CD4-positive, alpha-beta memory T cell (primary cell): ENCODE measurements around the gene PXYLP1. TPM values are rescaled to one million over a fixed set of nuclear protein-coding genes. Genes with fewer than 3 reads are reported as not detected.

Source experiments
- CTCF ChIA-PET: fragments of 350-600 bp; sonication (Branson Sonifier 250); formaldehyde crosslinking; loops from one replicate; lab custom pipeline; 2021; ENCODE audit warnings: inconsistent platforms; ENCODE audit not compliant: partially characterized antibody; lab: Charles Lee
- POLR2A ChIA-PET: fragments of 350-600 bp; sonication (Branson Sonifier 250); formaldehyde crosslinking; loops from one replicate; lab custom pipeline; 2021; ENCODE audit not compliant: partially characterized antibody; lab: Charles Lee
- DNase-seq, 5 donors: peaks; one replicate each; pipeline versions ENCODE4 v3.0.0 to v3.0.0-alpha.2; 2020 to 2022; ENCODE audit warnings: mixed read lengths in 1 of 5
- H3K27ac ChIP-seq: one replicate; pipeline ENCODE4 v1.7.0; 2013; ENCODE audit warnings: low read depth, low read length
- H3K27me3 ChIP-seq: 2 replicates; pipeline ENCODE4 v1.7.0; 2013; ENCODE audit warnings: mild to moderate bottlenecking, low read length, moderate library complexity; ENCODE audit not compliant: insufficient read depth
- H3K36me3 ChIP-seq: 2 replicates; pipeline ENCODE4 v1.7.0; 2013; ENCODE audit warnings: mild to moderate bottlenecking, low read length, moderate library complexity; ENCODE audit not compliant: insufficient read depth
- H3K4me1 ChIP-seq: 2 replicates; pipeline ENCODE4 v1.7.0; 2013; ENCODE audit warnings: mild to moderate bottlenecking, low read length, moderate library complexity; ENCODE audit not compliant: insufficient read depth
- H3K4me3 ChIP-seq, 2 donors: one replicate each; pipeline ENCODE4 v1.7.0; 2013; ENCODE audit warnings: low read length in 2 of 2, mild to moderate bottlenecking in 1 of 2
- H3K9me3 ChIP-seq, 2 donors: one replicate each; pipeline ENCODE4 v1.7.0; 2013; ENCODE audit warnings: low read length in 2 of 2, control low read depth in 1 of 2; ENCODE audit not compliant: control insufficient read depth in 1 of 2
- H3K27ac Mint-ChIP-seq, 7 donors: one replicate each; pipeline ENCODE4 v1.8.0; 2020 to 2021; ENCODE audit warnings: mixed read lengths in 7 of 7, mild to moderate bottlenecking in 6 of 7, inconsistent platforms in 3 of 7, moderate library complexity in 3 of 7
- H3K27me3 Mint-ChIP-seq, 2 donors: one replicate each; pipeline ENCODE4 v1.8.0; 2020 to 2021; ENCODE audit warnings: mixed read lengths in 2 of 2
- H3K36me3 Mint-ChIP-seq, 2 donors: one replicate each; pipeline ENCODE4 v1.8.0; 2020 to 2021; ENCODE audit warnings: mixed read lengths in 2 of 2, inconsistent platforms in 1 of 2, mild to moderate bottlenecking in 1 of 2
- H3K4me1 Mint-ChIP-seq, 4 donors: one replicate each; pipeline ENCODE4 v1.8.0; 2020 to 2021; ENCODE audit warnings: mixed read lengths in 4 of 4, mild to moderate bottlenecking in 1 of 4
- H3K4me3 Mint-ChIP-seq, 8 donors: one replicate each; pipeline ENCODE4 v1.8.0; 2020 to 2021; ENCODE audit warnings: mixed read lengths in 8 of 8, mild to moderate bottlenecking in 7 of 8, moderate library complexity in 6 of 8, inconsistent platforms in 3 of 8
- H3K9me3 Mint-ChIP-seq, 8 donors: one replicate each; pipeline ENCODE4 v1.8.0; 2020 to 2021; ENCODE audit warnings: mixed read lengths in 8 of 8, mild to moderate bottlenecking in 5 of 8, inconsistent platforms in 3 of 8, moderate library complexity in 1 of 8
- intact Hi-C: fragments of 100-400 bp; cut with micrococcal nuclease; formaldehyde crosslinking; loops from one replicate; pipeline ENCODE4 v1.15.1; 2023
- polyA plus RNA-seq, 2 donors: library from polyadenylated mRNA; unstranded; fragments of 300-500 nt; fragmentation: Illumina TruSeq; gene quantifications; one replicate each; pipeline ENCODE4 v1.2.3, GENCODE V29; 2021
- total RNA-seq, 2 experiments: library from RNA; stranded (reverse); gene quantifications; one replicate each; pipeline ENCODE4 v1.2.3, GENCODE V29; 2021

PXYLP1 gene
- total and polyA plus RNA-seq, 4 experiments from 2014 or later = 5.2 to 22.6 (median 12.0) TPM

- intact Hi-C loops = no loop called here
- no peak overlapping the region for H3K4me3 Mint-ChIP-seq
- DNase-seq = no peak
Measured at GRCh38 chr3:141248064-141248463, 16.4 kb downstream of the PXYLP1 start.

DNA sequence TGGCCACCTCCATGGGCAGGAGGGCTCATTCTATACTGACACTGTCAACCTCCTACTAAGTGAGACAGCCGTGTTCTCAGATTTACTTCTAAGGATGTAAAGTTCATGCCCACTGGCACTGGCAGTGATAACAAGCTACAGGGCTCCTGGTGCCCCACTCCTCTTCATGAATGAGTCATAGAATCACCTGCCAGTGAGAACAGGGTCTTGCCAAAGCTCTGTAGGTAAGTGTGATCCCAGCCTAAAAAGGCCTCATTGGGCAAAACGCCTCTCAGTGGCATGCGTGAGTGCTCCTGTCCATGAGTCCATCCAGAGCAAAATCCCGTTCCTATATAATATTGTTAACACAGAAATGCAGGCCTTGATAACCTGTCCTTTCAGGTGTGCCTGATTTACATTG lies 17.4 kb downstream of the PXYLP1 start:
- H3K27ac ChIP-seq = no peak overlapping the region
- no peak overlapping the region for H3K4me3 ChIP-seq
- H3K4me1 ChIP-seq = no peaks in the 10 kb centered on the region
- H3K27me3 ChIP-seq = no peaks in the 10 kb centered on the region
- H3K27me3 Mint-ChIP-seq = no peaks in the 10 kb centered on the region
- peaks cover 0 to 4% (median 2%) of the 10 kb centered on the region in 4 donors for H3K4me1 Mint-ChIP-seq
- ChIA-PET CTCF (interaction anchor here (0.6 to 20.9 kb wide), 5 partner anchors 10 to 1345 kb away, joined by 3 to 180 read pairs (median 3); partner anchors contain the start of gene PXYLP1), POLR2A (interaction anchor here (1.2 kb wide), 1 partner anchor 17 kb away, joined by 4 read pairs; the partner anchor contains the start of gene PXYLP1)
- H3K9me3 Mint-ChIP-seq = no peaks in the 10 kb centered on the region
- H3K9me3 ChIP-seq = no peaks in the 10 kb centered on the region
- H3K36me3 ChIP-seq = no peaks in the 10 kb centered on the region
- no peak overlapping the region for H3K27ac Mint-ChIP-seq
- no peak for DNase-seq
- peaks cover 0 to 5% of the 10 kb centered on the region in 2 donors for H3K36me3 Mint-ChIP-seq
- H3K4me3 Mint-ChIP-seq = no peak overlapping the region
- intact Hi-C loops = no loop called here

More at GRCh38 chr3:141248064-141248463, 16.4 kb downstream of the PXYLP1 start:
- no peaks in the 10 kb centered on the region for H3K36me3 ChIP-seq
- H3K27ac ChIP-seq = no peak overlapping the region
- Mint-ChIP-seq H3K36me3 (peaks cover 0 to 5% of the 10 kb centered on the region in 2 donors), H3K27ac (no peak overlapping the region), H3K4me1 (peaks cover 6 to 11% (median 8%) of the 10 kb centered on the region in 4 donors), H3K9me3 (no peaks in the 10 kb centered on the region), H3K27me3 (no peaks in the 10 kb centered on the region)
- CTCF ChIA-PET = interaction anchor here (3.1 to 20.9 kb wide), 2 partner anchors 7 to 17 kb away, joined by 18 to 180 read pairs; partner anchors contain the start of gene PXYLP1
- H3K4me3 ChIP-seq = no peak overlapping the region
- POLR2A ChIA-PET = interaction anchor here (0.6 to 0.8 kb wide), 2 partner anchors 16 to 18 kb away, joined by 3 to 4 read pairs; partner anchors contain the start of gene PXYLP1
- no peaks in the 10 kb centered on the region for H3K27me3 ChIP-seq
- H3K9me3 ChIP-seq = no peaks in the 10 kb centered on the region
- H3K4me1 ChIP-seq = peaks cover 6% of the 10 kb centered on the region

- Histone ChIP-seq H3K4me1 (no peaks in the 10 kb centered on the region), H3K4me3 (no peak overlapping the region), H3K27ac (no peak overlapping the region), H3K36me3 (no peaks in the 10 kb centered on the region), H3K27me3 (no peaks in the 10 kb centered on the region), H3K9me3 (no peaks in the 10 kb centered on the region)
- DNase-seq = no peak
- Mint-ChIP-seq H3K9me3 (no peaks in the 10 kb centered on the region), H3K27ac (no peak overlapping the region), H3K4me1 (peaks cover 4 to 5% (median 4%) of the 10 kb centered on the region in 4 donors), H3K27me3 (no peaks in the 10 kb centered on the region), H3K4me3 (no peak overlapping the region), H3K36me3 (peaks cover 0 to 3% of the 10 kb centered on the region in 2 donors)
- ChIA-PET POLR2A (interaction anchor here (0.7 kb wide), 1 partner anchor 19 kb away, joined by 4 read pairs; the partner anchor contains the start of gene PXYLP1), CTCF (interaction anchor here (1.0 to 20.9 kb wide), 3 partner anchors 11 to 29 kb away, joined by 3 to 180 read pairs (median 6); partner anchors contain the start of gene PXYLP1)
- intact Hi-C loops = no loop called here
Measured at GRCh38 chr3:141250342-141250741, 18.7 kb downstream of the PXYLP1 start.

DNA sequence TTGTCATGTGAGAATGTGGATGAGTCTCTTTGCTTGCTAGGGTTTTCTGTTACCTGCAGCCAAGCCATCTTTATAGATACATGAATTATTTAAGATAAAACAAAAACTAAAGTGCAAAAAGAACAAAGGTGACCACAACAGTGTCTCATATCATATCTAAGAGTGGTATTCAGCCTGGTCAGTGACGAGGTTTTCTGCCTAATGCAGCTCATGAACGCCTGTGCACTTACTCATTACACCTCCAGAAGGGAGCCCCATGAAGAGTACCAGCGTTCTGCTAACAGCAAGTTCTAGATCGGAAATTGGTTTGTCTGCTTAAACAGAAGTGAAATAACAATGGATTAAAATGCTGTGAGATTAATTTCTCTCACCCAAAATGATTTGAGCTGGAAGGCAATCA lies 19.2 kb downstream of the PXYLP1 start:
- H3K27ac Mint-ChIP-seq = no peak overlapping the region
- peaks cover 5 to 9% (median 8%) of the 10 kb centered on the region in 4 donors for H3K4me1 Mint-ChIP-seq

DNA sequence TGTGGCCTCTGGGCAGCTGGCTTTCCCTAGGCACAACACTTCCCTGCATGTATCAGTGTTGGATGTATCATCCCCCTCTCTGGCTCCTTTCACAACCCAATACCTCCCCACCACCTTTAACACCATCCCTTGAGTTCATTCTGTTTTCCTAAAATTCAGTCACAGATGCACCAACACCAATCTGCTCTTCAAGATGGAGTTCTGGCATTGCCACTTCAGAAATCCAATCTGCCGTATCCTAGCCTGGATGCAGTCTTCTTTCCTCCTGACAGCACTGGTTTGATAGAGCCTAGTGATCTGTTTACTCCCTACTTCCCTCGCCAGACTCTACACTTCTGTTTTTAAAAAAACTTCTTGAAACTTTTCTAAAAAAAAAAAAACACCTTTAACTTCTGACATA lies 21.7 kb downstream of the PXYLP1 start:
- Mint-ChIP-seq H3K36me3 (peaks cover 0 to 1% of the 10 kb centered on the region in 2 donors), H3K4me1 (peaks cover 11 to 13% (median 12%) of the 10 kb centered on the region in 4 donors), H3K4me3 (no peak overlapping the region), H3K27ac (peak overlapping the region in 2 of 7 donors; percentile 43 to 71), H3K27me3 (no peaks in the 10 kb centered on the region), H3K9me3 (no peaks in the 10 kb centered on the region)
- H3K4me3 ChIP-seq = no peak overlapping the region
- intact Hi-C loops = no loop called here
- ChIA-PET CTCF (interaction anchor here (2.1 to 20.9 kb wide), 2 partner anchors 22 to 61 kb away, joined by 7 to 180 read pairs; partner anchors contain the start of gene PXYLP1), POLR2A (interaction anchor here (5.0 kb wide), 1 partner anchor 22 kb away, joined by 34 read pairs; the partner anchor contains the start of gene PXYLP1)
- H3K9me3 ChIP-seq = no peaks in the 10 kb centered on the region
- no peaks in the 10 kb centered on the region for H3K4me1 ChIP-seq
- DNase-seq = no peak
- H3K27me3 ChIP-seq = no peaks in the 10 kb centered on the region
- no peaks in the 10 kb centered on the region for H3K36me3 ChIP-seq
- no peak overlapping the region for H3K27ac ChIP-seq

More for the DNA sequence above, 19.2 kb downstream of the PXYLP1 start:
- Mint-ChIP-seq H3K9me3 (no peaks in the 10 kb centered on the region), H3K4me3 (no peak overlapping the region), H3K27me3 (no peaks in the 10 kb centered on the region), H3K36me3 (peaks cover 0 to 1% of the 10 kb centered on the region in 2 donors)
- H3K27me3 ChIP-seq = no peaks in the 10 kb centered on the region
- no peaks in the 10 kb centered on the region for H3K4me1 ChIP-seq
- no peak for DNase-seq
- POLR2A ChIA-PET = interaction anchor here (0.7 kb wide), 1 partner anchor 19 kb away, joined by 4 read pairs; the partner anchor contains the start of gene PXYLP1
- CTCF ChIA-PET = interaction anchor here (1.0 to 20.9 kb wide), 3 partner anchors 12 to 29 kb away, joined by 3 to 180 read pairs (median 6); partner anchors contain the start of gene PXYLP1
- no peaks in the 10 kb centered on the region for H3K36me3 ChIP-seq
- H3K4me3 ChIP-seq = no peak overlapping the region
- H3K9me3 ChIP-seq = no peaks in the 10 kb centered on the region
- intact Hi-C loops = no loop called here
- no peak overlapping the region for H3K27ac ChIP-seq

DNA sequence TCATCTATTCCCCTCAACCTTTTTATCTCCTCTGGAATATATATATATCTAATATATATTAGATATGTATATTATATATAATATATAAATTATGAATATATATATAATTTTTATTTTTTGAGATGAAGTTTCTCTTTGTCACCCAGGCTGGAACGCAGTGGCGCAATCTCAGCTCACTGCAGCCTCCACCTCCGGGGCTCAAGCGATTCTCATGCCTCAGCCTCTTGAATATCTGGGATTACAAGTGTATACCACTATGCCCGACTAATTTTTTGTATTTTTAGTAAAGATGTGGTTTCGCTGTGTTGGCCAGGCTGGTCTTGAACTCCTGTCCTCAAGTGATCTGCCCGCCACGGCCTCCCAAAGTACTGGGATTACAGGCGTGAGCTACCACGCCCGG lies 22.2 kb downstream of the PXYLP1 start:
- Histone ChIP-seq H3K27ac (no peak overlapping the region), H3K9me3 (no peaks in the 10 kb centered on the region), H3K4me3 (no peak overlapping the region), H3K4me1 (no peaks in the 10 kb centered on the region), H3K36me3 (no peaks in the 10 kb centered on the region), H3K27me3 (no peaks in the 10 kb centered on the region)
- H3K27ac Mint-ChIP-seq = peak overlapping the region in 1 of 7 donors; percentile 43
- intact Hi-C loops = no loop called here
- no peak for DNase-seq
- H3K9me3 Mint-ChIP-seq = no peaks in the 10 kb centered on the region
- CTCF ChIA-PET = interaction anchor here (0.7 to 20.9 kb wide), 5 partner anchors 7 to 61 kb away, joined by 3 to 180 read pairs (median 14); partner anchors contain the start of gene PXYLP1
- no peak overlapping the region for H3K4me3 Mint-ChIP-seq
- peaks cover 0 to 1% of the 10 kb centered on the region in 2 donors for H3K36me3 Mint-ChIP-seq
- POLR2A ChIA-PET = interaction anchor here (3.4 to 5.0 kb wide), 2 partner anchors 12 to 22 kb away, joined by 19 to 34 read pairs; partner anchors contain the start of gene PXYLP1
- peaks cover 11 to 13% (median 12%) of the 10 kb centered on the region in 4 donors for H3K4me1 Mint-ChIP-seq
- no peaks in the 10 kb centered on the region for H3K27me3 Mint-ChIP-seq
